ENCODE measurements around the gene SLC12A8.

The SLC12A8 gene

DNA sequence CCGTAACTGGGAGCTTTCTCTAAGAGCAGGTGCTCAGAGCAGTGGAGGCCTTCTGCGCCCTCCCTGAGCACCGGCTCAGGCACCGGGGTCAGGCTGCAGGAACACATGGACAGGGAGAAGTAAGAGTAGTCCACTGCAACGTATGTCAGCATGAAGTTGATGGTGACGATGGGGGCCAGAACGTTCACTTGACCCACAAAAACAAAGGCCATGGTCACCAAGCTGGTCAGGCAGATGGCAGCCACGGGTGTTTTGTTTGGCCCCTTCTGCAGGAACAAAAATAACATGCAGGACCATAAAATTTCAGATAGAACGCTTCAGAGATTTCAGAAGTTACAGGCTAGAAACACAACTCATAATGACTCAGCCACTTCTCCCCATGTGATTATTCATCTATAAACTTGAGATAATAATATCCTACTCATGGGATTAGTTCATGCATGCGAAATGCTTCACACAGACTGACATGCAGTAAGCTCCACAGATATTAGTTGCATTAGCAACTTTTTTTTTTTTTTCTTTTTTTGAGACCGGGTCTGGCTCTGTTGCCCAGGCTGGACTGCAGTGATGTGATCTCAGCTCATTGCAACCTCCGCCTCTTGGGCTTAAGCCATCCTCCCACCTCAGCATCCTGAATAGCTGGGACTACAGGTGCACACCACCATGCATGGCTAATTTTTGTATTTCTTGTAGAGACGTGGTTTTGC is 104.5 kb downstream of the SLC12A8 start:
- no peak for DNase-seq
- Histone ChIP-seq H3K4me1 (ENCODE audit: control insufficient read depth, insufficient read depth, low read length, poor library complexity, severe bottlenecking) (no peaks in the 10 kb centered on the region), H3K9me3 (ENCODE audit: control insufficient read depth, low read length) (no peaks in the 10 kb centered on the region), H3K27me3 (replicated peaks; ENCODE audit: control insufficient read depth, insufficient read depth, low read length, poor library complexity, severe bottlenecking) (no peaks in the 10 kb centered on the region), H3K27ac (ENCODE audit: insufficient read depth, low read length, poor library complexity, severe bottlenecking) (no peak overlapping the region), H3K36me3 (ENCODE audit: control insufficient read depth, insufficient read depth, low read length) (no peaks in the 10 kb centered on the region), H3K4me3 (ENCODE audit: insufficient read depth, low read depth, low read length, poor library complexity, severe bottlenecking) (no peak overlapping the region)

GRCh38 chr3:125107363-125107762 is 105.2 kb downstream of the SLC12A8 start:
- no peaks in the 10 kb centered on the region for H3K36me3 ChIP-seq (ENCODE audit: control insufficient read depth, insufficient read depth, low read length)
- no peaks in the 10 kb centered on the region for H3K27me3 ChIP-seq (replicated peaks; ENCODE audit: control insufficient read depth, insufficient read depth, low read length, poor library complexity, severe bottlenecking)
- H3K27ac ChIP-seq (ENCODE audit: insufficient read depth, low read length, poor library complexity, severe bottlenecking): no peak overlapping the region
- no peaks in the 10 kb centered on the region for H3K9me3 ChIP-seq (ENCODE audit: control insufficient read depth, low read length)
- H3K4me3 ChIP-seq (ENCODE audit: insufficient read depth, low read depth, low read length, poor library complexity, severe bottlenecking): no peak overlapping the region
- H3K4me1 ChIP-seq (ENCODE audit: control insufficient read depth, insufficient read depth, low read length, poor library complexity, severe bottlenecking): no peaks in the 10 kb centered on the region
- DNase-seq: no peak

DNA sequence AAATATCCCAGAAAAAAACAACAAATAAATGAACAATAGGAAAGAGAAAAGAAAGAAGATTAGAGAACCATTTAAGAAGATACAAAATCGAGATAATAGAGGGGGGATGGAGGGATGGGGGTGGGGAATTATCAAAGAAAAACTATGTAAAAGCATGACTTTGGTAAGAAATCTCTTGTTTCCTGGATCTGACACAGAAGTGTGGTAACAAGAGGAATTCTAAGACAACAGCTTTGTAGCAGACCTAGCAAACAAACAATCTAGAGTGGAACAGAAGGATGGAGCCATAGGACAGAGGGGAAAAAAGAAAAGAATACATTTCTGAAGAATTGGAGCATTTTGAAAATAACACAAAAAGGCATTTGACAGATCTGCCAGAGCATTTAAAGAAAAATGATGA is 107.4 kb downstream of the SLC12A8 start:
- H3K9me3 ChIP-seq (ENCODE audit: control insufficient read depth, low read length): no peaks in the 10 kb centered on the region

DNA sequence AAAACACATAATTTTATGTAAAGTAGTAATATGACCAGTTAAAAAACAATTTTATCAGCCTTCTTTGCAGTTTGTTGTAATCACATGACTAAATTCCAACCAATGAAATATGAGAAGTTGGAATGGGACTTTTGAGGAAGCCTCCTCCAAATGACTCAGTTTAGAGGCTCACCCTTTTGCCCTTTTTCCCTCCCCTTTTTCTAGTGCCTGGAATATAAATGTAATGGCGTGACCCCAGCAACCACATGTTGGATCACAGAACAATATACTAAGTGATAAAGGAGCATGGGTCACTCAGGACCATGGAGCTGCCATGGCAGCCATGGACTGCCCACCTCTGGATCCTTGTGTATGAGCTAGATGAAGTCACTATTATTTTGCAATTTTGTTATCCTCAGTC is 107.9 kb downstream of the SLC12A8 start:
- Histone ChIP-seq H3K27ac (ENCODE audit: insufficient read depth, low read length, poor library complexity, severe bottlenecking) (no peak overlapping the region), H3K9me3 (ENCODE audit: control insufficient read depth, low read length) (no peaks in the 10 kb centered on the region), H3K27me3 (replicated peaks; ENCODE audit: control insufficient read depth, insufficient read depth, low read length, poor library complexity, severe bottlenecking) (no peaks in the 10 kb centered on the region), H3K36me3 (ENCODE audit: control insufficient read depth, insufficient read depth, low read length) (no peaks in the 10 kb centered on the region), H3K4me1 (ENCODE audit: control insufficient read depth, insufficient read depth, low read length, poor library complexity, severe bottlenecking) (no peaks in the 10 kb centered on the region), H3K4me3 (ENCODE audit: insufficient read depth, low read depth, low read length, poor library complexity, severe bottlenecking) (no peak overlapping the region)
- DNase-seq: no peak

More for the DNA sequence above, 107.4 kb downstream of the SLC12A8 start:
- DNase-seq: no peak
- Histone ChIP-seq H3K4me3 (ENCODE audit: insufficient read depth, low read depth, low read length, poor library complexity, severe bottlenecking) (no peak overlapping the region), H3K27me3 (replicated peaks; ENCODE audit: control insufficient read depth, insufficient read depth, low read length, poor library complexity, severe bottlenecking) (no peaks in the 10 kb centered on the region), H3K36me3 (ENCODE audit: control insufficient read depth, insufficient read depth, low read length) (no peaks in the 10 kb centered on the region), H3K27ac (ENCODE audit: insufficient read depth, low read length, poor library complexity, severe bottlenecking) (no peak overlapping the region), H3K4me1 (ENCODE audit: control insufficient read depth, insufficient read depth, low read length, poor library complexity, severe bottlenecking) (no peaks in the 10 kb centered on the region)

DNA sequence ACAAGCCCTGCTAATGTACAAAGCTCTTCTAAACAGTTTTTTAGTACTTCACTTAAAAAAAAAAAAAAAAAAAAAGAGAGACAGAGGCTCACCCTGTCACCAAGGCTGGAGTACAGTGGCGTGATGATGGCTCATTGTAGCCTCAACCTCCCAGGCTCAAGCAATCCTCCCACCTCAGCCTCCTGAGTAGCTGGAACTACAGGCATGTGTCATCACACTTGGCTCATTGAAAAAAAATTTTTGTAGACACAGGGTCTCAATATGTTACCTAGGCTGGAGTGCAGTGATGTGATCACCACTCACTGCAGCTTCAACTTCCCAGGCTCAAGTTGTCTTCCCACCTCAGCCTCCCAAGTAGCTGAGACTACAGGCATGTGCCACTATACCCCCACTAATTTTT is 109.1 kb downstream of the SLC12A8 start:
- Histone ChIP-seq H3K4me3 (ENCODE audit: insufficient read depth, low read depth, low read length, poor library complexity, severe bottlenecking) (no peak overlapping the region), H3K36me3 (ENCODE audit: control insufficient read depth, insufficient read depth, low read length) (no peaks in the 10 kb centered on the region), H3K9me3 (ENCODE audit: control insufficient read depth, low read length) (no peaks in the 10 kb centered on the region), H3K27ac (ENCODE audit: insufficient read depth, low read length, poor library complexity, severe bottlenecking) (no peak overlapping the region), H3K4me1 (ENCODE audit: control insufficient read depth, insufficient read depth, low read length, poor library complexity, severe bottlenecking) (no peaks in the 10 kb centered on the region), H3K27me3 (replicated peaks; ENCODE audit: control insufficient read depth, insufficient read depth, low read length, poor library complexity, severe bottlenecking) (no peaks in the 10 kb centered on the region)
- no peak for DNase-seq

DNA sequence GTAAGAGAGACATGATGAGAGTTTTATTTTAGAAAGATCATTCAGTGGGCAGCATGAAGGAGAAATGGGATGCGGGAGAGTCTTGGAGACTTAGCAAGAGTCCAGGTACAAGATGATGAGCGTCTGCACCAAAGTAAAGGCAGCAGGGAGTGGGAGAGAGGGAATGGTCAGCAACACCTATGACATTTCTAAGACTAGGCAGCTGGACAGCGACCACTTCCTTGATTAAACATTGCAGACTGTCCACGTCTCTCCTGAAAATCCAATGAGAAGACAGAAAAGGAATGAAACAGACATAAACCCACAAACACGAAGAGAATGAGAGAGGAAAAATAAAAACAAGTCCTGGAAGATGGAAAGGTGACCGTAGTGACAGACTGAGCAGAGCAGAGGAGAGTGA is 110.1 kb downstream of the SLC12A8 start:
- Histone ChIP-seq H3K36me3 (ENCODE audit: control insufficient read depth, insufficient read depth, low read length) (no peaks in the 10 kb centered on the region), H3K4me1 (ENCODE audit: control insufficient read depth, insufficient read depth, low read length, poor library complexity, severe bottlenecking) (no peaks in the 10 kb centered on the region), H3K4me3 (ENCODE audit: insufficient read depth, low read depth, low read length, poor library complexity, severe bottlenecking) (no peak overlapping the region), H3K27me3 (replicated peaks; ENCODE audit: control insufficient read depth, insufficient read depth, low read length, poor library complexity, severe bottlenecking) (no peaks in the 10 kb centered on the region), H3K9me3 (ENCODE audit: control insufficient read depth, low read length) (no peaks in the 10 kb centered on the region), H3K27ac (ENCODE audit: insufficient read depth, low read length, poor library complexity, severe bottlenecking) (no peak overlapping the region)
- DNase-seq: no peak

GRCh38 chr3:125098611-125099291 is 113.8 kb downstream of the SLC12A8 start:
- no peak overlapping the region for H3K4me3 ChIP-seq (ENCODE audit: insufficient read depth, low read depth, low read length, poor library complexity, severe bottlenecking)
- no peak overlapping the region for H3K27ac ChIP-seq (ENCODE audit: insufficient read depth, low read length, poor library complexity, severe bottlenecking)
- no peaks in the 10 kb centered on the region for H3K9me3 ChIP-seq (ENCODE audit: control insufficient read depth, low read length)
- H3K36me3 ChIP-seq (ENCODE audit: control insufficient read depth, insufficient read depth, low read length): no peaks in the 10 kb centered on the region
- no peaks in the 10 kb centered on the region for H3K27me3 ChIP-seq (replicated peaks; ENCODE audit: control insufficient read depth, insufficient read depth, low read length, poor library complexity, severe bottlenecking)
- no peak for DNase-seq
- no peaks in the 10 kb centered on the region for H3K4me1 ChIP-seq (ENCODE audit: control insufficient read depth, insufficient read depth, low read length, poor library complexity, severe bottlenecking)

- no peaks in the 10 kb centered on the region for H3K27me3 ChIP-seq (replicated peaks; ENCODE audit: control insufficient read depth, insufficient read depth, low read length, poor library complexity, severe bottlenecking)
- H3K27ac ChIP-seq (ENCODE audit: insufficient read depth, low read length, poor library complexity, severe bottlenecking): no peak overlapping the region
- H3K4me1 ChIP-seq (ENCODE audit: control insufficient read depth, insufficient read depth, low read length, poor library complexity, severe bottlenecking): no peaks in the 10 kb centered on the region
- H3K9me3 ChIP-seq (ENCODE audit: control insufficient read depth, low read length): no peaks in the 10 kb centered on the region
- H3K36me3 ChIP-seq (ENCODE audit: control insufficient read depth, insufficient read depth, low read length): no peaks in the 10 kb centered on the region
- no peak overlapping the region for H3K4me3 ChIP-seq (ENCODE audit: insufficient read depth, low read depth, low read length, poor library complexity, severe bottlenecking)
- DNase-seq: no peak
These were observed 121.9 kb downstream of the SLC12A8 start for GRCh38 chr3:125090649-125091048.

- H3K4me3 ChIP-seq (ENCODE audit: insufficient read depth, low read depth, low read length, poor library complexity, severe bottlenecking): no peak overlapping the region
- no peaks in the 10 kb centered on the region for H3K36me3 ChIP-seq (ENCODE audit: control insufficient read depth, insufficient read depth, low read length)
- H3K4me1 ChIP-seq (ENCODE audit: control insufficient read depth, insufficient read depth, low read length, poor library complexity, severe bottlenecking): no peaks in the 10 kb centered on the region
- no peaks in the 10 kb centered on the region for H3K9me3 ChIP-seq (ENCODE audit: control insufficient read depth, low read length)
- no peaks in the 10 kb centered on the region for H3K27me3 ChIP-seq (replicated peaks; ENCODE audit: control insufficient read depth, insufficient read depth, low read length, poor library complexity, severe bottlenecking)
- H3K27ac ChIP-seq (ENCODE audit: insufficient read depth, low read length, poor library complexity, severe bottlenecking): no peak overlapping the region
- DNase-seq: no peak
These were observed 124.7 kb downstream of the SLC12A8 start for GRCh38 chr3:125087768-125088391.

DNA sequence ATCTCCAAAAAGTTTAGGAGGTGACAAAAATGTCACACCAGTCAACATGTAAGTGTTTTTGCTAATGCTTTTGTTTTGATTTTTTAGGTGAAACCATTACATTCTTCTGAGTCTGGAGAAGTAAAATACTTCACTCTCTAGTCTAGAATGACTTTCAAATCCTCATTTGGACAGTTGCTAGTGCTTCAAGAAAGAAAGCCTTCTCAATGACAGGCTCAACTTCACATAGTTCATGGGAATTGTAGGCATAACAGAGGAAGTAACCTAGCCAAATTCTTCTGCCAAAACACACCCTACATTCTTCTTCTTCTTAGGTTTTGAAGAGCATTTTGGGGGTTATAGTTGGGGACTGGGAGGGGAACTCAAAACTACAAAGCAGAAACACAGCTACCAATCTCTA is 127.4 kb downstream of the SLC12A8 start:
- H3K4me3 ChIP-seq (ENCODE audit: insufficient read depth, low read depth, low read length, poor library complexity, severe bottlenecking): no peak overlapping the region
- no peaks in the 10 kb centered on the region for H3K27me3 ChIP-seq (replicated peaks; ENCODE audit: control insufficient read depth, insufficient read depth, low read length, poor library complexity, severe bottlenecking)
- H3K27ac ChIP-seq (ENCODE audit: insufficient read depth, low read length, poor library complexity, severe bottlenecking): no peak overlapping the region
- no peaks in the 10 kb centered on the region for H3K36me3 ChIP-seq (ENCODE audit: control insufficient read depth, insufficient read depth, low read length)
- H3K9me3 ChIP-seq (ENCODE audit: control insufficient read depth, low read length): no peaks in the 10 kb centered on the region
- H3K4me1 ChIP-seq (ENCODE audit: control insufficient read depth, insufficient read depth, low read length, poor library complexity, severe bottlenecking): no peaks in the 10 kb centered on the region
- no peak for DNase-seq

All from effector memory CD4-positive, alpha-beta T cell (primary cell).